PC-3 (cell line): ENCODE results near the gene TSPAN17.

ENCODE experiments used
- EZH2 ChIP-seq: fragments of 300-600 bp; sonication (generic); IDR thresholded peaks from one replicate; pipeline ENCODE4 v1.6.1; 2017; ENCODE audit warnings: antibody characterized with exemption, mild to moderate bottlenecking, low read length; ENCODE audit not compliant: unreplicated experiment
- EZH2phosphoT487 ChIP-seq: fragments of 300-600 bp; sonication (generic); IDR thresholded peaks from 2 replicates; pipeline ENCODE4 v1.6.1; 2018; ENCODE audit warnings: mild to moderate bottlenecking, antibody characterized with exemption, low read length, borderline replicate concordance
- TF ChIP-seq, protein P1 (sequence below): fragments of 300-600 bp; sonication (generic); conservative IDR thresholded peaks from 2 replicates; pipeline ENCODE4 v1.5.1; 2017; ENCODE audit warnings: antibody characterized with exemption, low read depth, mild to moderate bottlenecking, low read length

DNA sequence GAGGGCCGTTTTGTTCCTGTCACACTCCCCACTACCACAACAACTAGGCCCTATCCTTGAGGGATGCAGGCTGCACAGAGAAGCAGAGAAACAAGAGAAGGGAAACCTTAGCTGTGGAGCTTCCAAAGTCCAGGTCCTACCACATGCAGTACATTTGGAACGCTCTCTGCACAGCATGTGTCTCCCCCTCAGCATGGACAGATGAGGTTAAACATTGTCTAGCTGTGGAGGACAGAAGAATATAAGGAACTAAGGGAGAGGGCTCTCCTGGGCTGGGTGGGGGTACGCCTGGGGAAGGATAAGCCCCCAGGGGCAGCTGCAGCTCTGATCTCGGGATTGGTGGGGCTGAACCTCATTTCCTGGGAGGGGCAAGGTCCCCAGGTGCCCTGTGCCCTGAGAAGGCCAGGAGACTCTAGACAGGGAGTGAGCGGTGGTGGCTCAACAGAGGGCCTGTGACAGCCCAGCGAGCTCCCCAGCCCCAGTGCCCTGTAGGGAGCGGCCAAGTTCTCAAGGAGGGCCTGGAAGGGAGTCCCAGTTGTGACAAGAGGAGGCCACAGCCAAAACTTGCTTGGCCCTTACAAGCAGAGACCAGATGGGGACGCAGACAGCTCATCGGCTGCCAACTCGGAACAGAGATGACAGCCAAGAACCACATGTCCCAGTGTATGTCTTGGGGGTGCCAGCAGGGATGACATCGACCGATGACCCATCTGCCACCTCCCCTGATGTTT is 30.1 kb downstream of the TSPAN17 start:
- TF ChIP-seq EZH2 (no peak), EZH2phosphoT487 (no peak)
- TF ChIP-seq, protein P1, sequence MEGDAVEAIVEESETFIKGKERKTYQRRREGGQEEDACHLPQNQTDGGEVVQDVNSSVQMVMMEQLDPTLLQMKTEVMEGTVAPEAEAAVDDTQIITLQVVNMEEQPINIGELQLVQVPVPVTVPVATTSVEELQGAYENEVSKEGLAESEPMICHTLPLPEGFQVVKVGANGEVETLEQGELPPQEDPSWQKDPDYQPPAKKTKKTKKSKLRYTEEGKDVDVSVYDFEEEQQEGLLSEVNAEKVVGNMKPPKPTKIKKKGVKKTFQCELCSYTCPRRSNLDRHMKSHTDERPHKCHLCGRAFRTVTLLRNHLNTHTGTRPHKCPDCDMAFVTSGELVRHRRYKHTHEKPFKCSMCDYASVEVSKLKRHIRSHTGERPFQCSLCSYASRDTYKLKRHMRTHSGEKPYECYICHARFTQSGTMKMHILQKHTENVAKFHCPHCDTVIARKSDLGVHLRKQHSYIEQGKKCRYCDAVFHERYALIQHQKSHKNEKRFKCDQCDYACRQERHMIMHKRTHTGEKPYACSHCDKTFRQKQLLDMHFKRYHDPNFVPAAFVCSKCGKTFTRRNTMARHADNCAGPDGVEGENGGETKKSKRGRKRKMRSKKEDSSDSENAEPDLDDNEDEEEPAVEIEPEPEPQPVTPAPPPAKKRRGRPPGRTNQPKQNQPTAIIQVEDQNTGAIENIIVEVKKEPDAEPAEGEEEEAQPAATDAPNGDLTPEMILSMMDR = no peak
